ENCODE results near the gene PRKAA1.
"Not testable (repeated sequence)": the region's sequence is repeated elsewhere in the genome, so short reads cannot be mapped to it uniquely, and the experiment has no call there.

Gene PRKAA1

DNA sequence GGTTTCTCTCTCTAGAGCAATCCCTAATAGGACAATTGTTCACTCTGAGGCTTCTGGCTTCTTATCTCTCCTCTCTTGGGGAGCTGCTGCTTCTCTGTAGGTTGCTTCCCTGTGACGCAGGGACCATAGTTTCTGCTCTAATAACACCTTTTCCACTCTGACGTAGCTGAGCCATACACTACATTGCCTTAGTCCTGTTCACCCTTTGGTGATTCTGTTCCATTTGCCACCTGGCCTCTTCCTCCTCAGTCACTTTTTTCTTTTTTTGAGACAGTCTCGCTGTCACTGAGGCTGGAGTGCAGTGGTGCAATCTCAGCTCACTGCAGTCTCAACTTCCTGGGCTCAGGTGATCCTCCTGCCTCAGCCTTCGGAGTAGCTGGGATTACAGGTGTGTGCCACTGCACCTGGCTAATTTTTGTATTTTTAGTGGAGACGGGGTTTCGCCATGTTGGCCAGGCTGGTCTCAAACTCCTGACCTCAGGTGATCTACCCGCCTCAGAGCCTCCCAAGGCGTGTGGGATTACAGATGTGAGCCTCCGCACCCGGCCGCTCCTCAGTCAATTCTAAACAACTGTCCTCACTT lies 27.4 kb upstream of the PRKAA1 start:
- DNase-seq, result not testable (repeated sequence)

DNA sequence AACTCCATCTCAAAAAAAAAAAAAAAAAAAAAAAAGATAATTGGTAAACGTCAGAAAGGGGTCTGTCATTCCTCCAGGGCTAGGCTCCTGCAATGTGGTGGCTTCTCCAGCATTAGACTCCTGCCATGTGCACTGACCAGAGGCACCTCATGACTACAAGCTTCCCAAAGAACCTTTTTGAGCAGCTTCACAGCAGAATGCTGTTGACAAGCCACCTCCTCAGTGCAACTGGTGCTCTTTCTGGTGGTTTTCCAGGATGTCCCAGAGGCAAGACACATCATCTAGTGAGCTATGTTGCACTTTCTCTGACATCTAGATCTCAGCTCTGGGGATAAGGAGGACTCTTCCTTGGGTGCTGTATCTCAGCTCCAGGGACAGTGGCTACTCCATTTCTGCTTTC lies 25.3 kb upstream of the PRKAA1 start:
- no peak for DNase-seq

DNA sequence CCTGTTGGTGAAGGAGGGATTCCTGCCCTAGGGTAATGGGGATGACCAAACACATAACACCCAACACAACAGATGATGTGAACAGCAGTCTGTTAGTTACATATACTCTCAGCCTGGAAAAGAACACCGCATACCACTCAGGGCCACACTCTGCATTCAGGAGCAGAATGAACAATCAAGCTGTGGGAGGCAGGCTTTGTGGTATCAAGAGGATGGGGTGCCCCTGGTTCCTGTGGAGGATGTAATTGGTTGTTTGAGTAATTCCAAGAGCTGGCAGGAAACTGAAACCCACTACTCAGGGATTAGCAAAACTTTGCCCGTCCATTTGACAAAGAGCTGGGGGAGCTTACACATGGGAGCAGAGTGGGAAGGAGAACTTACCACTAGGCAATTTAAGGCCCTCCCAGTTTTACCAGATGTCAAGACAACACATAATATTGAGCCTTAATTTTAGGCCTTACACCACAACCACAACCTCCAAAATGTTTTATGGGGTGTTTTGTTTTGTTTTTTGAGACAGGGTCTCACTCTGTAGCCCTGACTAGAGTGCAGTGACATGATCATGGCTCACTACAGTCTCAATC lies 15.6 kb upstream of the PRKAA1 start:
- no peak for DNase-seq

DNA sequence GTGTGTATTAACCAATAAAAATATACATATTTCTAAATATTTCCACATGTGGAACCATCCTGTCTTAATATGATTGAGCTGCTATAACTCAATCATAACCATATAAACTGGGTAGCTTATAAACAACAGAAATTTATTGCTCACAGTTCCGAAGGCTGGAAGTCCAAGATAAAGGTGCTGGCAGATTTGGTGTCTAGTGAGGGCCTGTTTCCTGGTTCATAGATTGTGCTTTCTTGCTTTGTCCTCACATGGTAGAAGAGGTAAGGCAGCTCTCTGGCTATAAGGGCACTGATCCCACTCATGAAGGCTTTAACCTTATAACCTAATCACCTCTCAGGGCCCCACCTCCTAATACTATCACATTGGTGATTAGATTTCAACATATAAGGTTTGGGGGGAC lies 14.0 kb upstream of the PRKAA1 start:
- no peak for DNase-seq

DNA sequence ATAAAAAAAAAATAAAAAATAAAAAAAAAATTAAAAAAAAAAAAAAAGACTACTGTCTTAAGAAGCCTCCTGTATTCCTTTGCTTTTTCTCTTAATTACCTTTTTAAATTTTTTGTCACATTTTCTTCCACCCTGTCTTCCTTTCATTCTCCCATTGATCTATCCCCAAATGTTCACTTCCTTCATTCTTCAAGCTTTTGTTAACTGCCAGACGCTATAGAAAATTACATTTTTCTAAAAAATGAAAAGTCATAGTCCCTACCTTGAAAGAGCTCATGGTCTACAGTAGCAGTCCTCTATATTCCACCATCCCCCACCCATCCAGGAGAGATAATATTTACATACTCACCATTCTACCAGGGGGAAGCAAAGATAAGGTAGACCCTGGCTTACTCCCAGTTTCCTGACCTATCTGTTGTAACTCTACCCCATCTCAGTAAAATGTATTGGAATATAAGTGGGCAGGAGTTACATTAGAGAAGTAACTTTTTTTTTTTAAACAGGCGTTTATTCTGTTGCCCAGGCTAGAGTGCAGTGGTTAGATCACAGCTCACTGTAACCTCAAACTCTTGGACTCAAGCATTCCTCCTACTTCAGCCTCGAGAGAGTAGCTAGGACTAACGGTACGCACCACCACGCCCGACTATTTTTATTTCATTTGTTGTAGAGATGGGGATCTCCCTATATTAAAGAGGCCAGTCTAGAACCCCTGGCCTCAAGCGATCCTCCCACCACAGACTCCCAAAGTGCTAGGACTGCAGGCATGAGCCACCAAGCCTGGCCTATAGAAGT lies 3.8 kb upstream of the PRKAA1 start:
- DNase-seq, result no peak

DNA sequence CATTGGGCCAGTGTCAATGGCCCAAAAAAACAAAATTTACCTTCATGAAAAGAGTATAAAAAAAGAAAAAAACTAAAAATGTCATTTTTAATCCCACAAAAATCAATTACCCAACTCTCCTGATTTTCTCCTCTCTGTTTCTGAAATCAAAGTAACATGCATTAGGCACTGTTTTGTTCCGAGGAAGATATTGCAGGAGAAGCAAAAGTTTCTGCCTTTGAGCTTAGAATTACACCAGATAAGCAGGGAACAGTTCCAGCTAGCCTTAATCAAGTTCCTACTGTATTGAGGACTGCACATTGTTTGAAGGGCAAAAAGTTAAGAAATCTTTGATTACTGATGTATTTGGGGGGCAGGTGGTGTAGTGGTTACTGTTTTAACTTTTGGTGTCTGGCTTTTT lies 1.1 kb upstream of the PRKAA1 start:
- DNase-seq, result no peak

DNA sequence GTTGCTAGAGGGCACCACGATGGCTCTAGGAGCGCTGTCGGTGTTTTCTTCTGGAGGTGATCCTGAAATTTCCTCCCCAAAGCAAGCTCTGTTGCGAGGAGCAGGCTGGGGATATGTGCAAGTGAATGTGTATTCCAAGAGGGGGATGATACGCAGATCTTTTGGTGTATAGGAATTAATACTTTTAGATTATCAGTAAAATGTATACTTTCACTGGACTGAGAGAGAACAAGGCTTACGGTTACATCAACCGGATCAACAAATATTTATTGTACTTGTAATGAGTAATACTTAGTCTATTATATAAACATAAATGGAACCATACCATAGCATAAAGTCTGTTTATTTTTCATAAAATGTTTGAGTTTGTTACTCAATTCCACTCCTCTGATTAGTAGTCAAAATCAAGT lies 632 bp upstream of the PRKAA1 start:
- no peak for DNase-seq

DNA sequence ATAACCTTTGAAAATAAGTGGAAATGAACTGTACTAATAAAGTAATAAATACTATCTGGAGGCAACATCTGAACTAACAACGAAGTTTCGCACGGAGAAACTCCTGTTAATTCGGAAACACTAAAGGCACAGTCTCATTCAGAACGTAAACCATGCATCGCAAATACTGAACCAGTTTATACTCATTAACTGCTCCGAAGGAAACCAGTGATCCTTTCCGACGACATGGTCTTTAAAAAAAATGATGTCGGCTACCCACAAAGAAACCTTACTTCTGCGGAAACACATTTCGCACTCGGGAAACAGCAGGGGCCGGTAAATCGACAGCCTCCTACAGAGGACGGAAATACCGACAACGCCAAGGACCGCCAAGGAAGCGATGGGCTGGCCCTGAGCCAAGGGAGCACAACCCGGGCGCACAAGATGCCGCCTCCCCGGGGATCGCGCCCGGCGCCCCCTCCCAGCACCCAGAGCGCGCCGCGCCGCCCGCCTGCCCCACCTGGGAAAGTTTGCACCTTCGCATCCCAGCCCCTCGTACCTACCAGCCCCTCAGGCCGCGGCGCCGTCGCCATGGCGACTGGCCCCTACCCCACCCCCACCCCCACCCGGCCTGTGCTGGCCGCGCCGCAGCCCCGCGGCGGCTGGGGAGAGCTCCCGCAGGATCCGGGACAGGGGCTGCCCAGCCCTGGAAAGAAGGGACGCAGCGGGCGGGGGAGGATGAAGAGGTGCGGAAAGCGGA lies 732 bp downstream of the PRKAA1 start:
- DNase-seq, result no peak

DNA sequence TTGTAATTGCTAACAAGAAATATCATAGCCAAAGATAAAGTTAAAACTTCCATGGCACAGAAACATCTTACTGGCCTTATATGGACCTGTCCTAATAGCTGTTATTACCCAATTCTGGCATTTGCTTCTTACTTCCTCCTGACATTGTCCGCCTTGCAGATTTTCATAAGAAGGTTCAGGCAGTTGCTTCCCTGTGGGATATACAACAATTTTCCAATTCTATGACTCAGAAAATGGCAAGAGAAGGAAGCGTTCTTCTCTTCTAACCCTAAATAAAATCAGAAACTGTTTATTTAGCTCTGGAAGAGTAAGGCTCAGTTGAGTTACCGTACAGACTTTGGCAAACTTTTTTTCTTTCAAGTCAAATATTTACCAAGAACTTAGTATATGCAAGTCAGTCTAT lies 1.7 kb downstream of the PRKAA1 start:
- no peak for DNase-seq

DNA sequence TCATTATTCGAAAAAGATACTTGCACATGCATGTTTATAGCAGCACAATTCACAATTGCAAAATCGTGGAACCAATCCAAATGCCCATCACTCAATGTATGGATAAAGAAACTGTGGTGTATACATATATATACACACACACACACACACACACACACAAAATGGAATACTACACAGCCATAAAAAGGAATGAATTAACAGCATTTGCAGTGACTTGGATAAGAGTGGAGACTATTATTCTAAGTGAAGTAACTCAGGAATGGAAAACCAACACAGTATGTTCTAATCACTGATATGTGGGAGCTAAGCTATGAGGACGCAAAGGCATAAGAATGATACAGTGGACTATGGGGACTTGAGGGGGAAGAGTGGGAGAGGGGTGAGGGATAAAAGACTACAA lies 3.3 kb downstream of the PRKAA1 start:
- DNase-seq, result not testable (repeated sequence)

DNA sequence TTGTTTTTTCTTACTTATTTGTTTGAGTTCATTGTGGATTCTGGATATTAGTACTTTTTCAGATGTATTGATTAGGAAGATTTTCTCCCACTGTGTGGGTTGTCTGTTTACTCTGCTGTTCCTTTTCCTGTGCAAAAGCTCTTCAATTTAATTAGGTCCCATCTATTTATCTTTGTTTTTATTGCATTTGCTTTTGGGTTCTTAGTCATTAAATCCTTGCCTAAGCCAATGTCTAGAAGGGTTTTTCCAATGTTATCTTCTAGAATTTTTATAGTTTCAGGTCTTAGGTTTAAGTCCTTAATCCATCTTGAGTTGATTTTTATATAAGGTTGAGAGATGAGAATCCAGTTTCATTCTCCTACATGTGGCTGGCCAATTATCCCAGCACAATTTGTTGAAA lies 3.8 kb downstream of the PRKAA1 start:
- DNase-seq, result not testable (repeated sequence)

DNA sequence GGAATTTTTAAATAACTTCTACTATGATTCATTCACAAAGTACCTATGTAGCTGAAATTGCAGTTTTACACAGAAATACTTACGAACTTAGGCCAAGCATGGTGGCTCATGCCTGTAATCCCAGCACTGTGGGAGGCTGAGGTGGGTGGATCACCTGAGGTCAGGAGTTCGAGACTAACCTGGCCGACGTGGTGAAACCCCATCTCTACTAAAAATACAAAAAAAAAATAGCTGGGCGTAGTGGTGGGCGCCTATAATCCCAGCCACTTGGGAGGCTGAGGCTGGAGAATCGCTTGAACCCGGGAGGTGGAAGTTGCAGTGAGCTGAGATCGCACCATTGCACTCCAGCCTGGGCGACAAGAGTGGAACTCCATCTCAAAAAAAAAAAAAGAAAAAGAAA lies 5.5 kb downstream of the PRKAA1 start:
- not testable (repeated sequence) for DNase-seq

DNA sequence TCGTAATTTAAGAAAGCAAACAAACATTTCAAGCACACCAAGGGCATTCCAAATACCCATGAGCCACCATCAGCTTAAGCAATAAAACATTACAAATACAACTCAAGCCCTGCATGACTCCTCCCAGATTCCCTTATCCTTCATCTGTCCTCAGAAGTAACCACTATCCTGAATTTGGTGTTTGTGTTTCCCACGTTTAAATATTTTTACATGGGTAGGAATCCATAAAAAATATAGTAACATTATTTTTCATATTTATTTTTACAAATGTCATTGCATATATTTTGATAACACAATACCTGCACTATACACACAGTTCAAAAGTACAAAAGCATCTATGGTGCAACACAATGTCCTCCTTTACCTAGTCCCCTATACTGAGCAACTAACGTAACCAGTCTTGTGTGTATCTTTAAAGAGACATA lies 6.4 kb downstream of the PRKAA1 start:
- DNase-seq, result no peak

DNA sequence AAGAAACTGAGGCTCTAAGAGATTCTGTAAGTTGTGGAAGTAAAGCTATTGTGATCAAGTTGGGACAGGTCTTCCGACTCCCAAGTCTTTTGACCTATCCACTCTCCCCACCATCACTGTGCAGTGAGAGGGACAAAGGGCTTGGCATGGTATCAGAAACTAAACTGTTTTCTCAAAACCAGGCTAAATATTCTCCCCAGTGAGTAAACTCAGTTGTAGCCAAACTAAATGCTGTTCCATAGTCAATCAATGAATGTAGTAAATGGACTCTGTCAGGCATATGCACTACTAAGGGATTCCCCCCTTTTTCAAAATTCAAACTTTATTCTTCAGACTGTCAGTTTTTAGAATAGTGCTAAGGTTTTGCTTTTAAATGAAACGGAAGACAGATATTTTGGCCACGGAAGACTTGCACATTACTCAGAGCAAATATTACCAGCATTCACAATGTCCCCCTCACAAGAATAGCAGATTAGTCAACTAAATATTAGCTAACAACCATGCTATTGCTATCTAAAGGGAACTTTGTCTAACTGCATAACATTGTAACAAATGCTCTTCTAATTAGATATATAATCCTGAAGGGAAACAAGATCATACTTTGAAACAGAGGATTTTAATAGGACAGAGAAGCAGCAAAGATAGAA lies 7.1 kb downstream of the PRKAA1 start:
- DNase-seq, result no peak

DNA sequence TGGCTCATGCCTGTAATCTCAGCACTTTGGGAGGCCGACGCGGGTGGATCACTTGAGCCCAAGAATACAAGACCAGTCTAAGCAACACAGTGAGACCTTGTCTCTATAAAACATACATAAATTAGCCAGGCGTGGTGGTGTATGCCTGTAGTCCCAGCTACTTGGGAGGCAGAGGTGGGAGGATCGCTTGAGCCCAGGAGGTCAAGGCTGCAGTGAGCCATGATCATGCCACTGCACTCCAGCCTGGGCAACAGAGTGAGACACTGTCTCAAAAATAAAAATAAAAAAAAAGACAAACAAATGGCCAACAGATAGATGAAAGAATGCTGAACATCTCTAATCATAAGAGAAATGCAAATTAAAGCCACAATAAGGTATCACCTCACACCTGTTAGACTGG lies 9.2 kb downstream of the PRKAA1 start:
- DNase-seq, result not testable (repeated sequence)

DNA sequence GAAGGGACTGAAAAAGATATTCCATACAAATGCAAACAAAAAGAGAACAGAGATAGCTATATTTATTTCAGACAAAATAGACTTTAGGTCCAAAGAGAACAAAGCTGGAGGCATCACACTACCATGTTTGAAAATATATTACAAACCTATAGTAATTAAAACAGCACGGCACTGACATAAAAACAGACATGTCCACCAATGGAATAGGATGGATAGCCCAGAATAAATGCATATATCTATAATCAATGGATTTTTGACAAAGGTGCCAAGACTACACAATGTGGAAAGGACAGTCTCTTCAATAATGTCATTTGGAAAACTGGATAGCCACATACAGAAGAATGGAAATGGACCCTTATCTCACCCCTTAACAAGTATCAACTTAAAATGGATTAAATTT lies 10.2 kb downstream of the PRKAA1 start:
- no peak for DNase-seq

DNA sequence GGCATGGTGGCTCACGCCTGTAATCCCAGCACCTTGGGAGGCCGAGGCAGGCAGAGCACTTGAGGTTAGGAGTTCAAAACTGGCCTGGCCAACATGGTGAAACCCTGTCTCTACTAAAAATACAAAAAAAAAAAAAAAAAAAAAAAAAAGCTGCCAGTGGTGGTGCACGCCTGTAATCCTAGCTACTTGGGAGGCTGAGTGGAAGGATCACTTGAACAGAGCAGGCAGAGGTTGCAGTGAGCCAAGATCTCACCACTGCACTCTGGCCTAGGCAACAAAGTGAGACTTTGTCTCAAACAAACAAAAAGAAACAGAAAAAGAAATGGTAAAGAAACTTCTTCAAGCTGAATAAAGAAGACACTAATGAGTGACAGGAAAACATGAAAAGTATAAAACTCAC lies 11.5 kb downstream of the PRKAA1 start:
- DNase-seq, result not testable (repeated sequence)

DNA sequence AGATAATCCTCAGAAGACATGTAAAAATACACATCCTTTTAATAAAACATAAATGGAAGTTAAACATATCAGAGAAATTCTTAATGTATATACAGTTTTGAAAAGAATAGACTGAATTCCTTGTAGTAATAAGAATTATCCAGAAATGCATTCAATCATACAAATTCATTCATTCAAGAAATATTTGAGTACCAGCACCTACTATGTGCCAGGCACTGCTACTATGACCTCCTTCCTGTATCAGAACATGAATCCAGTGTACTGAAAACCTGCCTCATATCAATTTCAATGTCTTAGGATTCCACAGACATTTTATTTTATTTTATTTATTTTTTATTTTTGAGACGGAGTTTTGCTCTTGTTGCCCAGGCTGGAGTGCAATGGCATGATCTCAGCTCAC lies 13.3 kb downstream of the PRKAA1 start:
- no peak for DNase-seq

DNA sequence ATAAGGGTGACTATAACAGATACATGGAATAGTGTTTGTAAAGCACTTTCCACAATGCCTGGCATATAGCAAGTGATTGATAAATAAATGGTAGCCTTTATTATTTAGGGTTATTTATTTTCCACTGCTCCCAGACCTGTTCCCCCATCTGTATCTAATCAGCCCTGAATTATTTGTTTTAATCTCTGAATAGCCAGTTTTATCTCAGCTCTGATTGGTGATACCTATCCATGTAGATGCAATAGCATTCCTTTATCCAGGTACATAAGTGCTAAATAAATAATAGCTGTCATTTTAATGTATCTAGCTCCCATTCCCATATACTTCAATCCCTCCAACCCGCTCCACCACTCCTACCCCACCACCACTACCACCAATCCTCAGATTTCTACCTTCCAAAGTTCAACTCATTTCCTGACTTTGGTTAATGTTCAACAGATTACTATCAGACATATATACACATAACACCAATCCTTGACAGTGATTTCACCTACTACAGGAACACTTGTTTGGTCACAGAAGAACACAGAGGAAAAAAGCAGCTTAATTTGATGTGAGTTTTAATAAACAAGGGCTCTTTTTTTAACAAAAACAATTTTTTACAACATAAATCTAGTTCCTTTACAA lies 14.0 kb downstream of the PRKAA1 start:
- DNase-seq, result no peak

DNA sequence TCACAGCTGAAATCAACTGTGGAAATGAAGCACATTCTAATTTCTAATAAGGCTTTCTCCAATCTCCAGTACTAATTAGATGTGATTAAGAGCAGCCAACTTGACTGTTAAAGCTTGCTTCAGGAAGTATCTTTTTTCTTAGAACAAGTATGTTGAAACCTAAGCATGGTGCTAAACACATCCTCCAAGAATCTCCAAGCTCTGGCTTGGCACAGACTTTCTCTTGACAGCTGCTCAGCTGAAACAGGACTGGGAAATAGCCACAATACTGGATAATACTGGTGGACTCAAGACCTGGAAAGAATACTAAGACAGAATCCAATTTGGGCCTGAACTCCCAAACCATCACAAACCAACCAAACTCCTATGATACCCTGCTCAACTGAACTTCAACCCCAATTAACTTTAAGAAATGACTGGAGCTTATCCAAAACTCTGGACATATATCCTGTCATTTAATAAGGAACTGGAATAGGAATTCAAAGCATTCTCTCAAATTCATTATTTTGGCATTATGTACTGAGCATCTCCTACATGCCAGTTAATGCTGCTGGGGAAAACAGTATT lies 16.2 kb downstream of the PRKAA1 start:
- no peak for DNase-seq

DNA sequence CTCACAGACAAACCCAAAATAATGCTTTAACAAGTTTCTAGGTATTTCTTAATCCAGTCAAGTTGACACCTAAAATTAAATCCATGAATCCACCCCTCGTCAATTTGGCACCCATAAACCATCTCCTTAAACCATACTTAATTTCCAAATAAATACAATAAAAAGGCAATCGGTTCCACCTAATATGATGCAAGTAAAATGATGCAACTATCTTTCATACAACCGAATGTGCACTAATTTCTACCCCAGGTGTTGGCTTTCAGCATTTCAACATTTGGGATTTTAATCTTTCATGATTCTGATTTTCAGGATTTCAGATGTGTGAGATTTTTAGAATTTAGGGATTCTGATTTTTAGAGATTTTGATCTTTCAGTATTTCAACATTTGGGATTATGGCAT lies 17.3 kb downstream of the PRKAA1 start:
- DNase-seq, result no peak

DNA sequence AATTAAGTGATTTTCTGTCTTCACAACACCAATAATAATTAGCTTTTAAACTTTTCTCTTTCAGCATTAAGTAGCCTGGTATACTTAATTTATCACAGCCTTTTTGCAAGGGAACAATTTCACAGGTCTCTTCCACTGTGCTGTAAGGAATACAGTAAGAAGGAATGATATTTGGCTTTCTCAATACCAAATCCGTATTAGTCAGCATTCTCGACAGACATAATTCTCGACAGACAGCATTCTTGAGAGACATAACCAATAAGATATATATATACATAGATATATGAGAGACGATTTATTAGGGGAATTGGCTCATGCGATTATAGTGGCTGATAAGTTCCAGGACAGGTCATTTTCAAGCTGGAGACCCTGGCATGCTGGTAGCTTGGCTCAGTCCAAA lies 18.0 kb downstream of the PRKAA1 start:
- DNase-seq, result no peak

Measured in NCI-H1048 (cell line).